ENCODE data around the gene KPNA4. TPM values are rescaled to one million over a fixed set of nuclear protein-coding genes. Genes with fewer than 3 reads are reported as not detected.
"Not testable (repeated sequence)": the region's sequence is repeated elsewhere in the genome, so short reads cannot be mapped to it uniquely, and the experiment has no call there.

Gene KPNA4
- total RNA-seq, 1 experiment from 2014 or later, result 40.8 TPM

DNA sequence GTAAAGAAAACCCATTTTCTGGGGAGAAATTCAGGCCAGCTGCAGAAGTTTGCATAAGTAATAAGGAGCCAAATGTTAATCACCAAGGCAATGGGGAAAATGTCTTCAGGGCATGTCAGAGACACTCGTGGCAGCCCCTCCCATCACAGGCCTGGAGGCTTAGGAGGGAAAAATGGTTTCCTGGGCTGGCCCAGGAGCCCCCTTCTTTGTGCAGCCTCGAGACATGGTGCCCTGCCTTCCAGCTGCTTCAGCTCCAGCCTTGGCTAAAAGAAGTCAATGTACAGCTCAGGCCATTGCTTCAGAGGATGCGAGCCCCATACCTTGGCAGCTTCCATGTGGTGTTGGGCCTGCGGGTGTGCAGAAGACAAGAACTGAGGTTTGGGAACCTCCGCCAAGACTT is 95.2 kb downstream of the KPNA4 start:
- H3K4me3 ChIP-seq (ENCODE audit: low read length), result no peak overlapping the region
- no peaks in the 10 kb centered on the region for H3K4me1 ChIP-seq (ENCODE audit: low read length)
- no peak overlapping the region for H3K27ac ChIP-seq (ENCODE audit: low read length)
- no peak overlapping the region for H3K9ac ChIP-seq (ENCODE audit: low read length)
- H3K4me2 ChIP-seq (ENCODE audit: low read depth, low read length, poor library complexity, severe bottlenecking), result no peak overlapping the region
- no peaks in the 10 kb centered on the region; the same call in 1 of the 2 replicates for H3K9me3 ChIP-seq (ENCODE audit: low read length)
- DNase-seq, result no peak
- no peaks in the 10 kb centered on the region for H3K9me2 ChIP-seq (replicated peaks; ENCODE audit: insufficient read depth, low read length)
- H3K36me3 ChIP-seq (ENCODE audit: insufficient read depth, low read length), result no peaks in the 10 kb centered on the region
- H3K27me3 ChIP-seq (ENCODE audit: low read length), result no peaks in the 10 kb centered on the region
- H2AFZ ChIP-seq (ENCODE audit: low read length), result no peak overlapping the region
- no peaks in the 10 kb centered on the region for H3K79me2 ChIP-seq (ENCODE audit: low read length)
- no peaks in the 10 kb centered on the region for H4K20me1 ChIP-seq (ENCODE audit: insufficient read depth, low read depth, low read length)

DNA sequence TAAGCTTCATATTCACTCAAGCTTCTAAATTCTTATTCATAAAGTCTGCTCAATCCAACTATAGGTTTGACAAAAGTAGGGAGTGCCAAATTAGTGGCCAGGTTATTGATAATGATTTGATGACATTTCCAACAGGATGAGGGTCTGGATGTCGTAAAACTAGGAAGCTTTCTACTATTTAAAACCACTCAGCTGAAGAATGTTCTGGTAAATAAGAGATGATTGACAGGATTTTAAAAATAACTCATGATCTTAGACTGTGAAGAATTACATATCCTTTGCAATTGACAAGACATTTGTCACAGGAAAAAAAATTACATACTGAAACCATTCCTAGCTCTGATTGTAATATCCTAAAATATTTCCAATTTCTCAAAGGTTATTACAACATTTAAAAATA is 100.4 kb downstream of the KPNA4 start:
- Histone ChIP-seq H3K79me2 (ENCODE audit: low read length) (no peaks in the 10 kb centered on the region), H3K4me2 (ENCODE audit: low read depth, low read length, poor library complexity, severe bottlenecking) (no peak overlapping the region), H3K4me1 (ENCODE audit: low read length) (no peaks in the 10 kb centered on the region), H3K9me3 (ENCODE audit: low read length) (no peaks in the 10 kb centered on the region), H3K36me3 (ENCODE audit: insufficient read depth, low read length) (no peaks in the 10 kb centered on the region), H3K27me3 (ENCODE audit: low read length) (no peaks in the 10 kb centered on the region), H3K9me2 (replicated peaks; ENCODE audit: insufficient read depth, low read length) (no peaks in the 10 kb centered on the region), H2AFZ (ENCODE audit: low read length) (no peak overlapping the region), H3K9ac (ENCODE audit: low read length) (no peak overlapping the region), H4K20me1 (ENCODE audit: insufficient read depth, low read depth, low read length) (no peaks in the 10 kb centered on the region), H3K4me3 (ENCODE audit: low read length) (no peak overlapping the region), H3K27ac (ENCODE audit: low read length) (no peak overlapping the region)
- DNase-seq, result no peak

DNA sequence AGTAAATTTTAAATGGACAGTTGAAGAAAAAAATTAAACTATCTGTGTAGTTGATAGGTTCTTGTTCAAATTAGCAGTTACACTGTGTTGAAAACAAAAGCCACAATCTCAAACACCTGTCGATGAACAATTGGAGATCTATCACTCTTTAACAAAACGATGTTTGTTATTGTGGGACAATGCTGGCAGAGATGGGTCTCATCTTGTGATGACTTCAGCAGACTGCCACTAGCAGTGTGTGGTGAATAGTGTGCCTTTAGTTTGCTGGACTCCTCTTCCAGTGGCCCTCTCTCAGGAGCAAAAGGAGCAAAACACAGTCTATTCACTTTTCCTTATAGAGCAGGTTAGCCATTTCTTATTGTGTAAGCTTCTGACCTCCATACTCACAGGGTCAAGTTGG is 101.0 kb downstream of the KPNA4 start:
- Histone ChIP-seq H3K4me2 (ENCODE audit: low read depth, low read length, poor library complexity, severe bottlenecking) (no peak overlapping the region), H3K36me3 (ENCODE audit: insufficient read depth, low read length) (no peaks in the 10 kb centered on the region), H3K4me1 (ENCODE audit: low read length) (no peaks in the 10 kb centered on the region), H3K9me2 (replicated peaks; ENCODE audit: insufficient read depth, low read length) (no peaks in the 10 kb centered on the region), H3K9me3 (ENCODE audit: low read length) (no peaks in the 10 kb centered on the region), H3K9ac (ENCODE audit: low read length) (no peak overlapping the region), H3K4me3 (ENCODE audit: low read length) (no peak overlapping the region), H3K27ac (ENCODE audit: low read length) (no peak overlapping the region), H4K20me1 (ENCODE audit: insufficient read depth, low read depth, low read length) (no peaks in the 10 kb centered on the region), H2AFZ (ENCODE audit: low read length) (no peak overlapping the region), H3K27me3 (ENCODE audit: low read length) (no peaks in the 10 kb centered on the region), H3K79me2 (ENCODE audit: low read length) (no peaks in the 10 kb centered on the region)
- no peak for DNase-seq

DNA sequence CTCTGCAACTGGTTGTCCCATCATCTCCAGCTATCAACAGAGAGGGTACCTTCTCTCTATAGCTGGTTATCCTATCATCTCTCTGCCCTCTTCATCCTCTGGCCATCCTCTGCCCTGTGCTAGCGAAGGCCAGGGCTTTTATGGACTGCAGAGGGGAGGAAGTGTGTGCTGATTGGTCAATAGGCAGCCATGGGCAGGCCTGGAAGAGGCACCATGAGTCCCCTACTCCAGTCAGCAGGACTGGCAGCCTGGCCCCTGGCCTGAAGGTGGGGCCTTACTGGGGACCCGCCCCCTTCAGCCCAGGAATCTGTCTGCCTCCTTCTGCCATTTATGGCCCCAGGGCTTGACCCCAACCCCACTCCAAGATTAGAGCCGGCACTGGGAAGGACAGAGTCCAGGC is 105.3 kb downstream of the KPNA4 start:
- no peak overlapping the region for H3K9ac ChIP-seq (ENCODE audit: low read length)
- no peaks in the 10 kb centered on the region for H3K36me3 ChIP-seq (ENCODE audit: insufficient read depth, low read length)
- no peak overlapping the region for H3K4me3 ChIP-seq (ENCODE audit: low read length)
- H3K27me3 ChIP-seq (ENCODE audit: low read length), result no peaks in the 10 kb centered on the region
- no peak overlapping the region for H3K4me2 ChIP-seq (ENCODE audit: low read depth, low read length, poor library complexity, severe bottlenecking)
- H2AFZ ChIP-seq (ENCODE audit: low read length), result no peak overlapping the region
- H3K79me2 ChIP-seq (ENCODE audit: low read length), result no peaks in the 10 kb centered on the region
- H3K9me2 ChIP-seq (replicated peaks; ENCODE audit: insufficient read depth, low read length), result no peaks in the 10 kb centered on the region
- no peak overlapping the region for H3K27ac ChIP-seq (ENCODE audit: low read length)
- DNase-seq, result no peak
- no peaks in the 10 kb centered on the region for H4K20me1 ChIP-seq (ENCODE audit: insufficient read depth, low read depth, low read length)
- no peaks in the 10 kb centered on the region for H3K4me1 ChIP-seq (ENCODE audit: low read length)
- H3K9me3 ChIP-seq (ENCODE audit: low read length), result no peaks in the 10 kb centered on the region

DNA sequence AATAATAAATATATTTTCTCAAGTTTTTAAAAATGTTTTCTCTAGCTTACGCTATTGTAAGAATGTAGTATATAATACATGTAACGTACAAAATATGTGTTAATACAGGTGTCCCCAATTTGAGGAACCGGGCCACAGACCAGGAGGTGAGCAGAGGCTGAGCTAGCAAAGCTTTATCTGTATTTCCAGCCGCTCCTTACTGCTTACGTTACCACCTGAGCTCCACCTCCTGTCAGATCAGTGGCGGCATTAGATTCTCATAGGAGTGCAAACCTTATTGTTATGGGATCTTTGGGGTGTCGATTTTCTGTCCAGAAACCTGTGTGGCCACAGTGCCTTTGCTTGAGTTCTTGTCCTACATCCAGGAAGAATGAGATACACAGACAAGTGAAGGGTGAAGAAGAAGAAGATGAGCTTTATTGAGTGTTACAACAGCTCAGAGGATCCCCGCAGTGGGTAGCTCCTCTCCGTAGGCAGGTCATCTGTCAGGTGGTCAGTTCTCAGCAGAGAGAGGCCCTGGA is 105.9 kb downstream of the KPNA4 start:
- Histone ChIP-seq H3K4me1 (ENCODE audit: low read length) (no peaks in the 10 kb centered on the region), H3K4me2 (ENCODE audit: low read depth, low read length, poor library complexity, severe bottlenecking) (no peak overlapping the region), H3K9ac (ENCODE audit: low read length) (no peak overlapping the region), H3K36me3 (ENCODE audit: insufficient read depth, low read length) (no peaks in the 10 kb centered on the region), H3K9me2 (replicated peaks; ENCODE audit: insufficient read depth, low read length) (no peaks in the 10 kb centered on the region), H3K27me3 (ENCODE audit: low read length) (no peaks in the 10 kb centered on the region), H3K9me3 (ENCODE audit: low read length) (no peaks in the 10 kb centered on the region), H4K20me1 (ENCODE audit: insufficient read depth, low read depth, low read length) (no peaks in the 10 kb centered on the region), H2AFZ (ENCODE audit: low read length) (no peak overlapping the region), H3K79me2 (ENCODE audit: low read length) (no peaks in the 10 kb centered on the region), H3K4me3 (ENCODE audit: low read length) (no peak overlapping the region), H3K27ac (ENCODE audit: low read length) (no peak overlapping the region)
- no peak for DNase-seq

DNA sequence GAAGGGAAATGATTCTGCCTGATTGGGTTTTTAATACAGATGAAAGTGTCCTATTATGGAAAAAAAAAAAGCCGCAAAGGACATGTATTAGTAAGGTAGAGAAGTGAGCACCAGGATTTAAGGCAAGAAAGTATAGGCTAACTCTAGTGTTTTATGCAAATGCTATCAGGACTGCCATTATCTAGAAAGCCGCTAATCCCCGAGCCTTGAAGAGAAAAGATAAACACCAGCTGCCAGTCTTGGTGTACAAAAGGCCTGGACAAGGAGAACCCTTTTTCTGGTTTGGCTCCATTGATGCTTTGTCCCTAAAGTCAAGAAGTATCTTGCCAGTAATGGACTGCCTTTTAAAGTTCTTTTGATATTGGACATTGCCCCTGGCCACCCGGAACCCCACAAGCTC is 107.2 kb downstream of the KPNA4 start:
- H4K20me1 ChIP-seq (ENCODE audit: insufficient read depth, low read depth, low read length), result no peaks in the 10 kb centered on the region
- H3K27ac ChIP-seq (ENCODE audit: low read length), result no peak overlapping the region
- H3K27me3 ChIP-seq (ENCODE audit: low read length), result no peaks in the 10 kb centered on the region
- H3K4me1 ChIP-seq (ENCODE audit: low read length), result no peaks in the 10 kb centered on the region
- no peaks in the 10 kb centered on the region for H3K79me2 ChIP-seq (ENCODE audit: low read length)
- H3K4me3 ChIP-seq (ENCODE audit: low read length), result no peak overlapping the region
- H3K9me2 ChIP-seq (replicated peaks; ENCODE audit: insufficient read depth, low read length), result no peaks in the 10 kb centered on the region
- H2AFZ ChIP-seq (ENCODE audit: low read length), result no peak overlapping the region
- no peaks in the 10 kb centered on the region for H3K36me3 ChIP-seq (ENCODE audit: insufficient read depth, low read length)
- no peaks in the 10 kb centered on the region for H3K9me3 ChIP-seq (ENCODE audit: low read length)
- H3K9ac ChIP-seq (ENCODE audit: low read length), result no peak overlapping the region
- no peak for DNase-seq
- no peak overlapping the region for H3K4me2 ChIP-seq (ENCODE audit: low read depth, low read length, poor library complexity, severe bottlenecking)

DNA sequence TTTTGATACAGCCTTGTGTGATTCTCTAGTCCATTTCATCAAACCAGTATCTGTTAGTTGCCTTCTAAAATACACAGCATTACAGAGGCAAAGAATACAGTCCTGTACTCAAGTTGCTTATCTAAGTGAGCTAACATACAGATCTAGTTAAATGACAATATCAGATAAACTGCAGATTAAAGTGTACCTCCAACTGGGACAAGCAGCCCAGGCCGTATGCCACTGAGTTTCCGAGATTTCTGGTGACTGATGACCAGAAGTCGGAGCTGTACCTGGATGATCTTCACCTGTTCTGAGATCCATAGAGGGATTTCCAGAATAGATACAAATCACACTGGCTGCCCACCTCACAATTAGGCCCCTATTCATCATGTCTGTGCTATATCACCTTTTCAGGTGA is 109.5 kb downstream of the KPNA4 start:
- Histone ChIP-seq H3K4me3 (ENCODE audit: low read length) (no peak overlapping the region), H4K20me1 (ENCODE audit: insufficient read depth, low read depth, low read length) (no peaks in the 10 kb centered on the region), H3K4me2 (ENCODE audit: low read depth, low read length, poor library complexity, severe bottlenecking) (no peak overlapping the region), H3K9me3 (ENCODE audit: low read length) (no peaks in the 10 kb centered on the region), H3K27me3 (ENCODE audit: low read length) (no peaks in the 10 kb centered on the region), H3K36me3 (ENCODE audit: insufficient read depth, low read length) (no peaks in the 10 kb centered on the region), H2AFZ (ENCODE audit: low read length) (no peak overlapping the region), H3K9me2 (replicated peaks; ENCODE audit: insufficient read depth, low read length) (no peaks in the 10 kb centered on the region), H3K9ac (ENCODE audit: low read length) (no peak overlapping the region), H3K4me1 (ENCODE audit: low read length) (no peaks in the 10 kb centered on the region), H3K27ac (ENCODE audit: low read length) (no peak overlapping the region), H3K79me2 (ENCODE audit: low read length) (no peaks in the 10 kb centered on the region)
- no peak for DNase-seq

DNA sequence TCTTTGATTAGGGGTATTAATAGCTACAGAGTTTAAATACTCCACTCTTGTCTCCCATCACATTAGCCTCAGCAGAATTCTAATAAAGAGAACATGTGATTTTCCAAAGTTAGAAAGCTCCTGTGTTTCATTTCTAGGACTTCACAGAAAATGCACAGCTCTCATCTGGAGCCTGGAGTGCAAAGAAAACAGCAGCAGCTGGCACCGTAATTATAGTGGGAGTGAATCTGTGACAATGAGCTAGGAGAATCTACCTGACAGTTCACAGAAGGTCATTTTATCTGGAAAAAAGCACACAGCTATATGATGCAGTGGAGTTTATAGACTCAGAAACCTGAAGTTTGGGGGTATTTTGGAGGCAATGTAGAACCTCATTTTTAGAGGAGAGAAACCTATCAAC is 110.4 kb downstream of the KPNA4 start:
- Histone ChIP-seq H3K4me3 (ENCODE audit: low read length) (no peak overlapping the region), H3K4me1 (ENCODE audit: low read length) (peaks cover 3% of the 10 kb centered on the region), H3K79me2 (ENCODE audit: low read length) (no peaks in the 10 kb centered on the region), H3K4me2 (ENCODE audit: low read depth, low read length, poor library complexity, severe bottlenecking) (no peak overlapping the region), H3K9me2 (replicated peaks; ENCODE audit: insufficient read depth, low read length) (no peaks in the 10 kb centered on the region), H3K9ac (ENCODE audit: low read length) (no peak overlapping the region), H3K27me3 (ENCODE audit: low read length) (no peaks in the 10 kb centered on the region), H4K20me1 (ENCODE audit: insufficient read depth, low read depth, low read length) (no peaks in the 10 kb centered on the region), H3K9me3 (ENCODE audit: low read length) (no peaks in the 10 kb centered on the region), H3K36me3 (ENCODE audit: insufficient read depth, low read length) (no peaks in the 10 kb centered on the region), H3K27ac (ENCODE audit: low read length) (no peak overlapping the region), H2AFZ (ENCODE audit: low read length) (no peak overlapping the region)
- no peak for DNase-seq

DNA sequence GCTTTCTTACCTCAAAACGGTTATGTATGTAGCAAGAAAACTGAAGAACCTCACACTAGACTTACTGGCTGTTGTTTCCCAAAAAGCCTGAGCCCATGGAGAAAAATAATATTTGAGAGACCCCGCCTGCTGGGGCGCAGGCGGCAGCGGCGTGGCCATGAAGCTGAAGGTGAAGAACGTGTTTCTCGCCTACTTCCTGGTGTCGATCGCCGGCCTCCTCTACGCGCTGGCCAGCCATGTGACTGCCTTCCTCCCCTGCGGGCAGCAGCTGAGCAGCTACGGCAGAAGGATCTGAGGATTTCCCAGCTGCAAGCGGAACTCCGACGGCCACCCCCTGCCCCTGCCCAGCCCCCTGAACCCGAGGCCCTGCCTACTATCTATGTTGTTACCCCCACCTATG is 113.1 kb downstream of the KPNA4 start:
- DNase-seq; H3K9me3 ChIP-seq (ENCODE audit: low read length); H3K4me2 ChIP-seq (ENCODE audit: low read depth, low read length, poor library complexity, severe bottlenecking); H3K36me3 ChIP-seq (ENCODE audit: insufficient read depth, low read length); H4K20me1 ChIP-seq (ENCODE audit: insufficient read depth, low read depth, low read length); H3K27ac ChIP-seq (ENCODE audit: low read length); H3K9ac ChIP-seq (ENCODE audit: low read length); H2AFZ ChIP-seq (ENCODE audit: low read length); H3K4me3 ChIP-seq (ENCODE audit: low read length); H3K9me2 ChIP-seq (replicated peaks; ENCODE audit: insufficient read depth, low read length); H3K27me3 ChIP-seq (ENCODE audit: low read length): not testable (repeated sequence)
- peaks cover 18% of the 10 kb centered on the region for H3K4me1 ChIP-seq (ENCODE audit: low read length)
- H3K79me2 ChIP-seq (ENCODE audit: low read length), result peaks cover 22% of the 10 kb centered on the region
